NCI-H1694 (cell line): Measurements from ENCODE around the gene KCNE3.

Experiments
- DNase-seq: peaks from one replicate; lab custom pipeline; 2025; lab: John Stamatoyannopoulos, UW

Gene KCNE3

GRCh38 chr11:74471668-74472429 is 4.5 kb upstream of the KCNE3 start:
- DNase-seq, result no peak

DNA sequence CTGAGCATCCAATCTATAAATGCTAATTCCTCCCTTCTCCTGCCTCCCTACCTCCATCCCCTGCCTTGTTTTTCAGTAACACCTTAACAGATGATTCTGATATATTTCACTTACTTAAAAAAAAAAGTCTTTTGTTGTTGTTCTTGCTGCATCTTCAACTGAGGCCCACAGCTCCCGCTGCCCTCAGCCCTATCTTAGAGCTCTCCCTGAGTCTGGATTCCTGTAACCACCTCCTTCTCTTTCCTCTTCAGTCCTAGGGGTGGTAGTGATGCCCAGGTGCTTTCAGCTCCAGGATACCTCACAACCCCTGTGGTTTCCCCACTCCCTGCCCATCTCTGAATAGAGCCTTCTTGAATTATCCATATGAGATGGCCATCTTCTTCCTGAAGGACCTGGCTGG is 3.7 kb upstream of the KCNE3 start:
- no peak for DNase-seq

GRCh38 chr11:74470526-74470925 is 3.2 kb upstream of the KCNE3 start:
- peak; percentile 69 for DNase-seq

- DNase-seq, result no peak
These were observed 1.6 kb upstream of the KCNE3 start for GRCh38 chr11:74468936-74469335.

- DNase-seq, result no peak
These were observed 1.2 kb upstream of the KCNE3 start for GRCh38 chr11:74468521-74468920.

GRCh38 chr11:74468058-74468457 is 709 bp upstream of the KCNE3 start:
- no peak for DNase-seq

- DNase-seq, result no peak
These were observed 2.0 kb downstream of the KCNE3 start for GRCh38 chr11:74465291-74465708.

- no peak for DNase-seq
These were observed 2.6 kb downstream of the KCNE3 start for GRCh38 chr11:74464746-74465145.

DNA sequence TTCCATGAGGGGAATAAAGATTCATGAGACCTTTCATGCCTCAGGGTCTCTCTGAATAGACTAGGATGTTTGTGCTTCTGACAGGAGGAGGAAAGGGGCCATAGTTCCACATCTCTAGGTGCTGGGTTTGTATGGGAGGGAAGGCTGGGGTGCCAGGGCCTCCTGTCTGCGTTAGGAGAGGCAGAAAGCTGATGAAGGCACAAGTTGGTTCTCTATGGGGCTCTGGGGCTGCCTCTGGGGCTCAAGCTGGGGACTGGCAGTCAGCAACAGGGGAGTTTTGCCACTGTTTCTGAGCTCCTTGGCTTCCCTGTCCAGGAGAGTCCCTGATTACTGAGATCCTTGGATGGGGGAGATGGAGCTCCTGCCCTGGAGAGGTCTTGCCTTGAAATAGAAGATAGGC is 4.1 kb downstream of the KCNE3 start:
- no peak for DNase-seq

DNA sequence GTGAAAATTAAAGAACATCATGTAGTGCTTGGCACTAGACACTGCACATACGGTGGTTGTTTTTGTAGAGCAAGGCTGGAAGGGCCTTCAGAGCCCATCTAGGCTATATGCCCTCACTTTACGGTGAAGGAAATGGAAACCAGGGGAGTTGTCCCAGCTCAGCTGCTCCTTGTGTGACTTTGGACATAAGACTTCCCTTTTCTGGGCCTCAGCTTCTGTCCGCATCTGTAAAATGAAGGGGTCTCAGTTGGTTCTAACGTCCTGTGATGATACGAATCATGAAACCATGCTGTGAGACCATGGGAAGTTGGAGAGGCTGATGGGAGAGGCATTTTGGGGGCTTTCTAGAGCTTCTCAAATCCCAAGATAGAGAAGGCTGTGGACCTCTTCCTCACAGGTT is 4.7 kb downstream of the KCNE3 start:
- no peak for DNase-seq

- DNase-seq, result no peak
These were observed 5.3 kb downstream of the KCNE3 start for GRCh38 chr11:74462009-74462408.

DNA sequence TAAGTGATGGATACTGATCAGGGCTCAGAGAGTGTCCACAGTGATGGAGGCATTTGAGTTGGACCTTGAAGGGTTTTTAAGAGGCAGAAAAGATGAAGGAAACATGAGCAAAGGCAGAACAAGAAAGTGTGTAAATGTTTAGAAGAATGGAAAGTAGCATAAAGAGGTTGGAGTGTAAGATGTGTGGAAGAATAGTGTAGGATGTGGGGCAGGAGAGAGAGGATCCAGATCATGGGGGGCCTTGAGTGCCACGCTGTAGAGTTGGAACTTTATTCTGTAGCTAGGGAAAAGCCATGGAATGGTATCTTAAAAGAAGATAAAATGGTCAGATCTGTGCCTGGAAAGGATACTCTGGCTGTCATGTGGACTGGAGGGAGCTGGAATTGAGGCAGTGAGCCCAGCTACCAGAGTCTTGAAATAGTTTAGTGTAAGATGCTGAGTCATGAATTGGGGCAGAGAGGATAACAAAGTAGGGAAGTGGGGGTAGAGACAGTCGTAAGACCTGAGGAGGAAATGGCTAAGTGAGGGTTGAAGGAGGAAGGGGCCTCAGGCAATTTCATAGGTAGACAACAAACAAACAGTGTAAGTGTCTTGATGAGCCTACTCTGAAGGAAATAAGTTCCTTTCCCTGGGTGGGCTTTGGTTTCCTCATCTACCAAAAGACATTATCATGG is 6.7 kb downstream of the KCNE3 start:
- no peak for DNase-seq

DNA sequence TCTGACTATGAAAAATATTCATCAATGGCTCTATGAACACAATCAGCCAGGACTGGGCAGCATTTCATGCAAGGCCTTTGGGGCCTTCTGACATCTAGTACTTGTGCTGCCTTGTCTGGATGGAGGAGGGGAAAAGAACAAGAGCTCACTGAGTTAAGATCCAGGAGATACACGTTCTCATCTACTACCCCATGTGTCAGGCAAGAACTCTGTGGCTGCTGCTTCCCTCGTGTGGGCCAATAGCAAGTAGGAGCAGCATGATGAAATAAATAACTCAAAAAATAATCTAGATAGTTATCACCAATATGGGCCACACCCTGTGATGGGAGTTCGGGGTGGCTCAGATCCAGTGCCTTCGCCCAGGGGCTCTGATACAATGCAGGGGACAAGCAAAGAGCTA is 7.3 kb downstream of the KCNE3 start:
- no peak for DNase-seq

- DNase-seq, result no peak
These were observed 7.8 kb downstream of the KCNE3 start for GRCh38 chr11:74459584-74459983.

GRCh38 chr11:74457356-74457755 is 10.0 kb downstream of the KCNE3 start:
- DNase-seq, result no peak

DNA sequence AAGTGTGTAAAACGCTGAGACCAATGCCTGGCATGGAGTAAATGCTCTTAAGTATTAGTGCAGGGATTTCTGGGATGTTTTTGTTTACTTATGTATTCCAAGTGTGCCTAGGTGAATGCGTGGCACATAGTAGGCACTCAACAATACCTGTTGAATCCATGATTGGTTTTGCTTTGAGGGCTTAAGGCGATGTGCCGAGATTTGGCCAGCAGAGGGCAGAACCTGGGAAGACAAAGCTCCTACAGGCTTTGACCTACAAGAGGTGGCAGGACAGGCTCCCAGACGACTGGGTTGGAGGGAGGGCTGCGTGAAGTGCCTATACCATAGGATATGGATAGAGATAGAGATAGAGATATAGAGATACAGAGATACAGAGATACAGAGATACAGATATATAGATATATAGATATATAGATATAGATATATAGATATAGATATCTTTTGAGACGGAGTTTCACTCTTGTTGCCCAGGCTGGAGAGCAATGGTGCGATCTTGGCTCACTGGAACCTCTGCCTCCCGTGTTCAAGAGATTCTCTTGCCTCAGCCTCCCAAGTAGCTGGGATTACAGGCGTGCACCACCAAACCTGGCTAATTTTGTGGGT is 13.9 kb downstream of the KCNE3 start:
- peak; percentile 27 for DNase-seq

DNA sequence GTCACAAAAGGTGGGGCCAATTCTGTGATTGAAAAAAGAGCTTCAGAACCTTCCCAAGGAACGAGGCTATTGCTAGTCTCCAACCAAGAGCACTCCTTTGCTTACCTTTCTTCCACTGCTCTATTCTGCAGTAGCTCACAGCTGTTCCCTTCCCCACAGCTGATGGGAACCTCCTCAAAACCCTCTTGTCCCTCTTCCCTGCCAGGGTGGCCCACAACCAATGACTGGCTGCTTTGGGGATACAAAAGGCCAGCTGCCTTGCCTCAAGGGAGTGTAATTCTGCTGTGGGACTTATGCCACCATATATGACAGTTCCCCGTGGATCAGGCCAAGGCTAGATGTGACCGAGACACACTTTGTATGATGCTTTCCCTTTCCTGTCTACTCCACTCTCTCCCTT is 15.0 kb downstream of the KCNE3 start:
- DNase-seq, result no peak

- no peak for DNase-seq
These were observed 17.0 kb downstream of the KCNE3 start for GRCh38 chr11:74450318-74450717.

GRCh38 chr11:74449369-74449931 is 17.9 kb downstream of the KCNE3 start:
- DNase-seq, result peak; percentile 91

- no peak for DNase-seq
These were observed 19.6 kb downstream of the KCNE3 start for GRCh38 chr11:74447720-74448119.

DNA sequence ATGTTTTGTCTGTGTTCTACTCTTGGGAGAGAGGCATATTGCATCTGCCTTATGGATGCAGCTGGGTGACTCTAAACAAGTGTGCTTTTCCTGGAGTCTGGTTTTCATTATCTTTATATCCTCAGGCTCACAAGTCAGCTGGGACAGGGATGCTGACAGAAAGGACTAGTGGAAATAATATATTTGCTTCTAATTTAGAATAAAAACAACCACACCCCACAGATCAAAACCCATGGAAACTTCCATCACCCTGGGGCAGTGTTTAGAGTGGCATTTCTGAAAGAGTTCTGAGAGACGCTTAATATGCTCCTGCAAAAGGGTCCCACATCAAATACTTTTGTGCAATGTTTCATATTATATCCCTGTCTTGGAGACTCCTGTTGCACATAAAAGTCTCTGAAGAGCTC is 20.8 kb downstream of the KCNE3 start:
- no peak for DNase-seq

GRCh38 chr11:74444173-74444826 is 23.0 kb downstream of the KCNE3 start:
- no peak for DNase-seq
